ENCODE results near the gene SPATA7. TPM values are rescaled to one million over a fixed set of nuclear protein-coding genes. Genes with fewer than 3 reads are reported as not detected.

The SPATA7 gene
- total and polyA plus RNA-seq, 10 of the 15 experiments (the other 5 are each of a cell fraction or from before 2014, with no cell fraction given), result 0.39 to 3.0 (median 2.2) TPM

- ChIA-PET CTCF (no interaction called here), POLR2A (no interaction called here), RAD21 (ENCODE audit: unreplicated experiment) (no interaction called here), SMC1A (ENCODE audit: uncharacterized antibody, unreplicated experiment) (no interaction called here)
- 78% methylated on average over 4 of the region's 4 CpGs for WGBS (ENCODE audit: insufficient coverage, insufficient replicate concordance, low lambda C conversion rate, missing lambda C conversion rate)
- H3K27ac ChIP-seq (ENCODE audit: control insufficient read depth, insufficient read depth), result no peak overlapping the region
- no peaks in the 10 kb centered on the region for H3K27me3 ChIP-seq (replicated peaks in 1 of 2; ENCODE audit: control insufficient read depth in 2 of 2, insufficient read depth in 2 of 2, low read length in 1 of 2)
- ATAC-seq (no peak), FAIRE-seq (no peak), DNase-seq (ENCODE audit: low read depth, low spot score) (no peak)
- intact Hi-C loops (cut with micrococcal nuclease; ENCODE audit: unreplicated experiment), result no loop called here
- no peak overlapping the region for H3K4me2 ChIP-seq (ENCODE audit: control insufficient read depth, insufficient read depth)
- no peaks in the 10 kb centered on the region for H4K20me1 ChIP-seq (ENCODE audit: control insufficient read depth, insufficient read depth)
- no peak overlapping the region for H3K9ac ChIP-seq (ENCODE audit: control insufficient read depth, insufficient read depth, low read length)
- H3K79me2 ChIP-seq (ENCODE audit: control insufficient read depth, insufficient read depth, low read length), result no peaks in the 10 kb centered on the region
- no peaks in the 10 kb centered on the region; the same call in 2 of the 3 replicates for H3K9me3 ChIP-seq (replicated peaks; ENCODE audit: control insufficient read depth, insufficient read depth, low read length)
- no TSS peak for BruUV-seq (replicated peaks)
- H3K4me3 ChIP-seq, result no peak overlapping the region
- no peaks in the 10 kb centered on the region for H3K4me1 ChIP-seq (ENCODE audit: control insufficient read depth, insufficient read depth, low read length)
- TF ChIP-seq ZNF207 (IDR thresholded peaks at IDR 0.05; ENCODE audit: borderline replicate concordance) (no peak), BCL11A (IDR thresholded peaks at IDR 0.05; ENCODE audit: low read depth, low read length) (no peak), NFYB (IDR thresholded peaks at IDR 0.05; ENCODE audit: insufficient read depth, low read depth, low read length) (no peak), KLF5 (IDR thresholded peaks at IDR 0.05; ENCODE audit: partially characterized antibody) (no peak)
- no peaks in the 10 kb centered on the region for H3K36me3 ChIP-seq (ENCODE audit: control insufficient read depth in 2 of 2, insufficient read depth in 2 of 2, low read length in 1 of 2)
- H2AFZ ChIP-seq (ENCODE audit: control insufficient read depth, low read depth, low read length), result no peak overlapping the region
- in situ Hi-C loops (cut with MboI), result no loop called here
Measured at GRCh38 chr14:88421286-88421685, 35.8 kb downstream of the SPATA7 start.

- Histone ChIP-seq H3K36me3 (ENCODE audit: control insufficient read depth in 2 of 2, insufficient read depth in 2 of 2, low read length in 1 of 2) (no peaks in the 10 kb centered on the region), H3K79me2 (ENCODE audit: control insufficient read depth, insufficient read depth, low read length) (no peaks in the 10 kb centered on the region), H3K4me3 (no peak overlapping the region), H2AFZ (ENCODE audit: control insufficient read depth, low read depth, low read length) (no peak overlapping the region), H4K20me1 (ENCODE audit: control insufficient read depth, insufficient read depth) (no peaks in the 10 kb centered on the region), H3K4me2 (ENCODE audit: control insufficient read depth, insufficient read depth) (no peak overlapping the region), H3K4me1 (ENCODE audit: control insufficient read depth, insufficient read depth, low read length) (no peaks in the 10 kb centered on the region), H3K27me3 (replicated peaks in 1 of 2; ENCODE audit: control insufficient read depth in 2 of 2, insufficient read depth in 2 of 2, low read length in 1 of 2) (no peaks in the 10 kb centered on the region), H3K9ac (ENCODE audit: control insufficient read depth, insufficient read depth, low read length) (no peak overlapping the region), H3K9me3 (replicated peaks; ENCODE audit: control insufficient read depth, insufficient read depth, low read length) (no peaks in the 10 kb centered on the region; the same call in 2 of the 3 replicates), H3K27ac (ENCODE audit: control insufficient read depth, insufficient read depth) (no peak overlapping the region)
- intact Hi-C loops (cut with micrococcal nuclease; ENCODE audit: unreplicated experiment), result no loop called here
- FAIRE-seq (no peak), ATAC-seq (no peak), DNase-seq (ENCODE audit: low read depth, low spot score) (no peak)
- ChIA-PET POLR2A (no interaction called here), RAD21 (ENCODE audit: unreplicated experiment) (no interaction called here), SMC1A (ENCODE audit: uncharacterized antibody, unreplicated experiment) (no interaction called here), CTCF (no interaction called here)
- in situ Hi-C loops (cut with MboI), result no loop called here
- TF ChIP-seq E2F8 (IDR thresholded peaks at IDR 0.05; ENCODE audit: low read depth, partially characterized antibody) (no peak), ZBTB11 (CRISPR knock-in tag; IDR thresholded peaks at IDR 0.05) (no peak)
- no TSS peak for BruUV-seq (replicated peaks)
Measured at GRCh38 chr14:88422047-88422446, 36.6 kb downstream of the SPATA7 start.

All from GM12878 (cell line).